Fibroblast of the aortic adventitia (primary cell): ENCODE results near the gene HPD. TPM values are rescaled to one million over a fixed set of nuclear protein-coding genes. Genes with fewer than 3 reads are reported as not detected.

ENCODE experiments used
- DNase-seq: peaks from one replicate; pipeline ENCODE4 v3.0.0-alpha.2; 2010; ENCODE audit warnings: low read depth
- H3K4me3 ChIP-seq: 2 replicates; pipeline ENCODE4 v1.5.1; 2011; ENCODE audit warnings: low read depth, mild to moderate bottlenecking, control low read depth, low read length, moderate library complexity
- CTCF ChIP-seq: IDR thresholded peaks from 2 replicates; pipeline ENCODE4 v1.5.1; 2011; ENCODE audit warnings: mild to moderate bottlenecking, low read length, control low read depth, inconsistent platforms; ENCODE audit not compliant: insufficient read depth
- total RNA-seq: library from RNA; depleted of rRNA; stranded (reverse); fragments of >200 nt; gene quantifications from 2 replicates; pipeline ENCODE4 v1.2.3, GENCODE V29; 2012; ENCODE audit warnings: low replicate concordance

HPD gene
- total RNA-seq, 1 donor, result 1.8 TPM

- peak; percentile 28 for DNase-seq
- H3K4me3 ChIP-seq, result peak overlapping the region; percentile 81
- TF ChIP-seq CTCF, result no peak
These were observed 47.7 kb downstream of the HPD start for GRCh38 chr12:121810833-121811433.

- H3K4me3 ChIP-seq, result peak overlapping the region; percentile 81
- no peak for DNase-seq
- no peak for TF ChIP-seq CTCF
These were observed 48.3 kb downstream of the HPD start for GRCh38 chr12:121810234-121810817.

- TF ChIP-seq CTCF, result no peak
- H3K4me3 ChIP-seq, result no peak overlapping the region
- DNase-seq, result no peak
These were observed 48.9 kb downstream of the HPD start for GRCh38 chr12:121809712-121810116.

- TF ChIP-seq CTCF, result no peak
- no peak for DNase-seq
- no peak overlapping the region for H3K4me3 ChIP-seq
These were observed 50.0 kb downstream of the HPD start for GRCh38 chr12:121808623-121809022.

- DNase-seq, result no peak
These were observed 50.9 kb downstream of the HPD start for GRCh38 chr12:121807642-121808347.

More at GRCh38 chr12:121807642-121808347, 50.9 kb downstream of the HPD start:
- TF ChIP-seq CTCF, result no peak
- H3K4me3 ChIP-seq, result peak overlapping the region; percentile 18
